GM19328 (cell line): ENCODE measurements around the gene HHATL.

Experiments
- ATAC-seq: cut with Tn5 transposase; IDR thresholded peaks from one replicate; pipeline ENCODE4 v1.9.1; 2021; ENCODE audit warnings: mild to moderate bottlenecking, moderate library complexity; ENCODE audit not compliant: unreplicated experiment

The HHATL gene

DNA sequence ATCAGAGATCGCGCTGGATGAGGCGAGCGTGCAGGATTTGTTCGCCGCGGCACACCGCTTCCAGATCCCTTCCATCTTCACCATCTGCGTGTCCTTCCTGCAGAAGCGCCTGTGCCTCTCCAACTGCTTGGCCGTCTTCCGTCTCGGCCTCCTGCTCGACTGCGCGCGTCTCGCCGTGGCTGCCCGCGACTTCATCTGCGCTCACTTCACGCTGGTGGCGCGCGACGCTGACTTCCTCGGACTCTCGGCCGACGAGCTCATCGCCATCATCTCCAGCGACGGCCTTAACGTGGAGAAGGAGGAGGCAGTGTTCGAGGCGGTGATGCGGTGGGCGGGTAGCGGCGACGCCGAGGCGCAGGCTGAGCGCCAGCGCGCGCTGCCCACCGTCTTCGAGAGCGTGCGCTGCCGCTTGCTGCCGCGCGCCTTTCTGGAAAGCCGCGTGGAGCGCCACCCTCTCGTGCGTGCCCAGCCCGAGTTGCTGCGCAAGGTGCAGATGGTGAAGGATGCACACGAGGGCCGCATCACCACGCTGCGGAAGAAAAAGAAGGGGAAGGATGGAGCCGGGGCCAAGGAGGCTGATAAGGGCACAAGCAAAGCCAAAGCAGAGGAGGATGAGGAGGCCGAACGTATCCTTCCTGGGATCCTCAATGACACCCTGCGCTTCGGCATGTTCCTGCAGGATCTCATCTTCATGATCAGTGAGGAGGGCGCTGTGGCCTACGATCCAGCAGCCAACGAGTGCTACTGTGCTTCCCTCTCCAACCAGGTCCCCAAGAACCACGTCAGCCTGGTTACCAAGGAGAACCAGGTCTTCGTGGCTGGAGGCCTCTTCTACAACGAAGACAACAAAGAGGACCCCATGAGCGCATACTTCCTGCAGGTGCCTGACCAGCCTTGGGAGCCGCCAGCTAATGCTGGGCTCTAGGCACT, 16.4 kb downstream of the HHATL start:
- no peak for ATAC-seq

DNA sequence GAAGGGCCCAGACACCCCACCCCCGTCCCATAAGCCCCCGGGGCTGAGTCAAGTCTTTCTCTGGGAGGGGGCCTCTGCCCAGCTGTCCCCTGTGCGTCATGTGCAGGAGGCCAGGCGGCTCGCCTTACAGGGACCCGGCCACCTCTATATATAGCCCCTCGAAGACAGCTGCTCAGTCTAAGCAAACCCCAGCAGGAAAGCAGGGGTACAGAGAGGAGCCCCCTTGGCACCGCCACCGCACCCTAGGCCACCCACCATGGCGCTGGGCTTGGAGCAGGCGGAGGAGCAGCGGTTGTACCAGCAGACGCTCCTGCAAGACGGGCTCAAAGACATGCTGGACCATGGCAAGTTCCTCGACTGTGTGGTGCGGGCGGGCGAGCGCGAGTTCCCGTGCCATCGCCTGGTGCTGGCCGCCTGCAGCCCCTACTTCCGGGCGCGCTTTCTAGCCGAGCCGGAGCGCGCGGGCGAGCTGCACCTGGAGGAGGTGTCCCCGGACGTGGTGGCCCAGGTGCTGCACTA, 17.2 kb downstream of the HHATL start, which contains the start of gene KLHL40:
Gene KLHL40 (plus strand): TSS at position 175 of the 519 bp plus-strand sequence. CDS start 82 bp downstream, at position 257.
- ATAC-seq: no peak

DNA sequence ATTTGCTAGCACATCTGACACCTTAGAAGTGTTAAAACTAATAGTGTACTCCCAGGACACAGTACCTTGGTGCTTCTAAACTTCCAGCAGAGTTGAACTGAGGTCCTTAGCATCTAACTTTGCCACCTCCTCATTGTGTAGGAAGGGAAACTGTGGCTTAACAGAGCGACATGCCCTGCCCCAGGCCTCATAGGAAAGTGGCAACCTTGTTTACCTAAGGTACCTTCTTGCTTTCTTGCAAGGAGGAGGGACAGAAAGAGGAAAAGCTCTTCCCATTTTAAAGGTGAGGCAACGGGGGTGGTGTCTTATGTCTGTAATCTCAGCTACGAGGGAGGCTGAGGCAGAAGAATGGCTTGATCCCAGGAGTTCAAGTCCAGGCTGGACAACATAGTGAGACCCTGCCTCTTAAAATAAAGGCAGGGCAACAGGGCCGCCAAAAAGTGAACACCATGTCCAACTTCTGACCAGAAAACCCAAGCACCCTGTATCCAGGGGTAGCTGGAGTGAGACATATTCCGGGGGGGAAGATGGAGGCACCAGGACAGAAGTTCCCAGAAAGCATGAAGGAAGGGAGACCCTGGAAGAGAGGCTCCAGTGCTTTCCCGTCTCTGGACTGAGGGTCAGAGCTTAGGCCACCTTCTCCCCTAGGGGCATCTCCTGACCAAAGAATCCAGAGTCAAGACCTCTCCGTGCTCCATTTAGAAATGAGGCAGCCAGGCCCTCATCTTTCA, 17.8 kb downstream of the HHATL start:
- ATAC-seq: no peak

DNA sequence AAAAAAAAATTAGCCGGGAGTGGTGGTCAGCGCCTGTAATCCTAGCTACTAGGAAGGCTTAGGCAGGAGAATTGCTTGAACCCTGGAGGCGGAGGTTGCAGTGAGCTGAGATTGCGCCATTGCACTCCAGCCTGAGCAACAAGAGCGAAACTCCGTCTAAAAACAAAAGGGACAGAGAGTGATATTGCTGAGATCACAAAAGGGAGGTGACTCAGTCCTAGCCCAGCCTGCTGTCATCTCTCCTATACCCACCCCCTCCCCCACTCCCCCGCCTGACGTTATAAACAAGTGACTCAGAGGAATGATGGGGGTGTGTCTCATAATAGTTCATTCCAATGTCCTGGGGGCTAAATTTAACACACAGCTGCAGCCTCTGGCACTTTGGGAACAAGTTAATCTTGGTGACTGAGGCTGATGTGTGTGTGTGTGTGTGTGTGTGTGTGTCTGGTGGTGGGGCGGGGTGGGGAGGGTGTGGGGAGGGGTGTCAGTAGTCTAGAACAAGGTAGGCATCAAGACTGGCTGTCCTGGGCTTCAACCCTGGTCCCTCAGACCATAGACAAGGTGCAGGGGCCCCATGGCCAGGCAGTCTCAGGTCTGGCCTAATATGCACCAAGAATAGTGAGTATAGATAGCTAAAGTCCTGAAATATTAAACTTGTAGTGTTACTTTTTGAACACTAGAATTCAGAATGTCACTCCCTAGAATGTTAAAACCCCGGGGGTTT, 18.6 kb downstream of the HHATL start:
- no peak for ATAC-seq

DNA sequence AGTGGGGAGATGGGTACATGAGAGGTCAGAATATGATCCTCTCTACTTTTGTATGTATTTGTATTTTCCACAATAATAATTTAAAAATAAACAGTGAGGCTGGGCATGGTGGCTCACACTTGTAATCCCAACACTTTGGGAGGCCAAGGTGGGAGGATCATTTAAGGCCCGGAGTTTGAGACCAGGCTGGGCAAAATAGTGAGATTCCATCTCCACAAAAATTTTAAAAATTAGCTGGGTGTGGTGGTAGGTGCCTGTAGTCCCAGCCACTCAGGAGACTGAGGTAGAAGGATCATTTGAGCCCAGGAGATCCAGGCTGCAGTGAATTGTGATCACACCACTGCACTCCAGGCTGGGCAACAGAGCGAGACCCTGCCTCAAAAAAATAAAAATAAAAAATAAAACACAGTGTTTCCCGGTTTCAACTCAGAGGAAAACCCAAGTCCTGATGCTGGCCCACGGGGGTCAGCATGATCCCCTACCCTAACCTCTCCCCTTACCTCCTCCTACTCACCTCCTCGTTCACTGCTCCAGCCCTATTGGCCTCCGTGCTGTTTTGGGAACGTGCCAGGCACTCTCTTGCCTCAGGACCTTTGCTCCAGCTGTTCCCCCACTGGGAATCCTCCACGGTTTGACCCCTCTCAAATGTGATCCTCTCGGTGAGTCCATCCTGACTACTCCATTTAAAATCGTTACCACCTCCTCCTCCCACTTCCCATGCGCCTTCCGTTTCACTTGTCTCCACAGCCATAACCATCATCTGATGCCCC, 20.1 kb downstream of the HHATL start:
- ATAC-seq: no peak

DNA sequence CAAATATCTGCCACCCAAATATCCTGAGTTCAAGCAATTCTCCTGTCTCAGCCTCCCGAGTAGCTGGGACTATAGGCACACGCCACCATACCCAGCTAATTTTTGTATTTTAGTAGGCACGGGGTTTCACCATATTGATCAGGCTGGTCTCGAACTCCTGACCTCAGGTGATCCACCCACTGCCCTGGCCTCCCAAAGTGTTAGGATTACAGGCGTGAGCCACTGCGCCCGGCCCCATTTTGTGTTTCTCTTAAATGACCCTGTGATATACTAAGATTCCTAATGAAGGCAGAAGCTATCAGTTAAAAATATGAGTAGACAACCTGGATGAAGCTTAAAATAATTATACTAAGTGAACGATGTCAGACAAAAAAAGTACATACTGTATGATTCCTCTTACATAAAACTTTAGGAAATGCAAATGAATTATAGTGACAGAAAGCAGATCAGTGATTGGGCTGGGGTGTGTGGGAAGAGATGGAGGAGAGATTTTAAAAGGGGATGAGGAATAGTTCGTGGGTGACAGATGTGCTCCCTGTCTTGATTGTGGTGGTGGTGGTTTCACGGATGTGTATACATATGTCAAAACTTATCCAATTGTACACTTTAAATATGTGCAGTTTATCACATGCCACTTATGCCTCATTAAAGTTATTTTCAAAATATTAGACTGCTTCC, 21.1 kb downstream of the HHATL start:
- ATAC-seq: no peak

DNA sequence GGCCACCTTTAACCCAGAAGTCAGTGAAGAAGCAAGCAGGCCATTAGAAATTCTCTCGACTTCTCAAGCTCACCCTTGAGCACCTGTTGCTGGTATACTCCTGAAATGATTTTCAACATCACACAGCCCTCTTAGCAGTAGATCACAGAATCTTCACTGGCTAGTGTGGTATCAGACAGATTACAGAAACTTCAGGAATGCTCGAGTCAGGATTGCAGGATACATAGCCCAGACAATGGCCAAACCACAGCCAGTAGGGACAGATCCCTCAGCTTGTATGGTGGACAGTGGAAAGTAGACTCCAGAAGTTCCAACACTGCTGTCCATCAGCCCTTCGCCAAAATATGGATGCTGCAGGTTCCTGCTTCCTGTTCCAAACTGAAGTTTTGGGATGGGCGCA, 21.8 kb downstream of the HHATL start:
- ATAC-seq: no peak

DNA sequence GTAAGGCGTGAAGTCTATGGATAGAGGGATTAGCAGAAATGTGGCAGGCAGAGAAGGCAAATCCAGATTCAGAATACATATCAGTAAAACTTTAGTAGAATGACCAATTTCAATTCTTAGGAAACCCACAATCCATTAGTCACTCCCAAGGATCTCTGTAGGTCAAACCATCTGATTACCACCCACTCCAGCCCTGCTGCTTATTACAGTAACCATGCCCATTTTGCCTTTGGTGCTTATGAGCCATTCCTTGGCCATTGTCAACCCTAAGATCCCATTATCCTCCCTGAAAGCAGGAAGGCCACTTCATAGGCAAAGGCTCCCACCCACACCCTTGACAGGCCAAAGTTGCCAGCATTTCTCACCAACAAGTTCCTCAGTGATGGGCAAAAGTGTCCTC, 22.3 kb downstream of the HHATL start:
- no peak for ATAC-seq

DNA sequence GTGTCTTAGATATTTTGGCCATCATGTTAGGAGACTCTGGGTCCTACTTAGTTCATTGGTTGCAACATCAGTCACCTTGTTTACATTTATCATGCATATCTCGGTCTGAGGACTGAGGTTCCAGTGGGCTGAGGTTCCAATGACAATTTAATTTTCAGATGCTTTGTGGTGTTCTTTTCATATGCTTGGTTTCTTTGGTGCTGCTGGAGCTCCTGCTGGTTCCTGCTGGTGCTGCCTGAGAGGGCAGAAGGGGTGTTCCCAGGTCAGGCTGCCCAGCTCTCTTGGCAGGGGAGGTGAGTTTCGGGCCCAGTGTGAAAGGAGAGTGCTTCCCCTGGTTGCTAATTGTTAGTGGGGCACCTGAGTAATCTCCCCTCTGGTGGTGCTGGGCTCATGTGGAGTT, 24.2 kb downstream of the HHATL start:
- no peak for ATAC-seq

DNA sequence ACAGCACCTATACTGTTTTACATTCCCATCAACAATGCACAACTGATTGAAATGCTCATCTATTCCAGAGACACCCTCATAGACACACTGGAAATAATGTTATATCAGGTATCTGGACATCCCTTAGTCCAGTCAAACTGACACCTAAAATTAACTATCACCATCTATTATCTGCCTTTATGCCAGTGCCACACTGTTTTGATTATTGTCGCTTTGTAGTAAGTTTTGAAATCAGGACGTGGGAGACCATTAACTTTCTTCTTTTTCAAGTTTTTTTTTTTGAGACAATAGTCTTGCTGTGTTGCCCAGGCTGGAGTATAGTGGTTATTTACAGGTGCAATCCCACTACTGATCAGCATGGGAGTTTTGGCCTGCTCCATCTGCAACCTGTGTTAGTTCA, 26.7 kb downstream of the HHATL start:
- ATAC-seq: no peak

DNA sequence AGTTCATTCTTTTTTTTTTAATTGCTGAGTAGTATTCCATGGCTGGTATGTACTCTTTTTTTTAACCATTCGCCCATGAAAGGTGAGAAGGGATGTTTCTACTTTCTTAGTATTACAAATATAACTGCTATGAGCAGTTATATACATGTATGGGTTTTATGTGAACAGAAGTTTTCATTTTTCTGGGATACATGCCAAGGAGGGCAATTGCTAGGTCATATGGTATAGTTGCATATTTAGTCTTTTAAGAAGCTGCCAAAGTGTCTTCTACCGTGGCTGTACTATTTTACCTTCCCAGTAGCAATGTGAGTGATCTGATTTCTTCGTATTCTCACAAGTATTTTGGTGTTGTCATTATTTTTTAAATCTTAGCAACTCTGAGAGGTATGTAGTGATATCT, 28.5 kb downstream of the HHATL start:
- no peak for ATAC-seq

DNA sequence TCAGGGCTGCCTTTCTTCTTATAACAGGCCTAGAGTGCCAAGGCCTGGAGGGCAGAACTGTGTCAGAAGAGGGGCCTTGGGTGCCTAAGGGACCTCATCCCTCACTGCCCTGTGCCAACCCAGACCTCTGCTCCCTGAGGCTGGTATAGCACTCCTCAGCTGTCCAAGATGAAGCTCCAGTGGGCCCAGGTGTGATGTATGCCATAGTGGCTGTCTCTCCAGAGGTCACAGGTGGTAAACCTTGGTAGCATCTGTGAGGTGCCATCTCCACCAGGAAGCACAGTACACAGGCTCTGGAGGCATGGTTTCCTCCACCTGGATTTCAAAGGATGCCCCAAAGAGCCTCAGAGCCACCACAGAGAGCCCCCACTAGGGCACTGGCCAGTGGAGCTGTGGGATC, 29.5 kb downstream of the HHATL start:
- ATAC-seq: no peak

DNA sequence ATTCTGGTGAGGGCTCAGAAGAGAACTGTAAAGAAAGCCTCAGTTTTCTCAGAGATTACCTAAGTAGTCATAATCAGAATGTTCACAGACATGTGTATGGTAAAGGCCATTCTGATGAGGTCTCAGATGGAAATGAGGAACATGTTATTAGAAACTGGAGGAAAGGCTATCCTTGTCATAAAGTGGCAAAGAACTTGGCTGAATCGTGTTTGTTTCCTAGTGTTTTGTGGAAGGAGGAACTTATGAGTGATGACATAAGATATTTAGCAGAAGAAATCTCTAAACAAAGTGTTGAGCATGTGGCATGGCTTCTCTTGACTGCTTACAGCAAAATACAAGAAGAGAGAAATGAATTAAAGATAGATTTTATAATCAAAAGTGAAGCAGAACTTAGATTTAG, 30.1 kb downstream of the HHATL start:
- no peak for ATAC-seq

DNA sequence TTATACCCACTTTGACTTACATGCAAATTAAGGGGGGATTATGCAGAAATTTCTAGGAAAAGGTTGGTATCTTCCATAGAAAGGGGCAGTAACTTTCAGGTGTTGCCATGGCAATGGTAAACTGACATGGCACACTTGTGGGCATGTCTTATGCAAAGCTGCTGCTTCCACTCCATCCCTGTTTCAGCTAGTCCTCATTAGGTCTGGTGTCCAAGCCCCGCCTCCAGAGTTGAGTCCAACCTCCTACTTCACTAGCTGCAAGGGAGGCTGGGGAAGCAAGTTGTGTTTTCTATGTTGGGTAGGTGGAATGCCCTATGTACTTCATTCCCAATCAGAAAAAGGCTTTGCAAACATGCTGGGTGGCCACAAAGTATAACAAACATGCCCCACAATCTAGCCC, 31.9 kb downstream of the HHATL start:
- no peak for ATAC-seq

DNA sequence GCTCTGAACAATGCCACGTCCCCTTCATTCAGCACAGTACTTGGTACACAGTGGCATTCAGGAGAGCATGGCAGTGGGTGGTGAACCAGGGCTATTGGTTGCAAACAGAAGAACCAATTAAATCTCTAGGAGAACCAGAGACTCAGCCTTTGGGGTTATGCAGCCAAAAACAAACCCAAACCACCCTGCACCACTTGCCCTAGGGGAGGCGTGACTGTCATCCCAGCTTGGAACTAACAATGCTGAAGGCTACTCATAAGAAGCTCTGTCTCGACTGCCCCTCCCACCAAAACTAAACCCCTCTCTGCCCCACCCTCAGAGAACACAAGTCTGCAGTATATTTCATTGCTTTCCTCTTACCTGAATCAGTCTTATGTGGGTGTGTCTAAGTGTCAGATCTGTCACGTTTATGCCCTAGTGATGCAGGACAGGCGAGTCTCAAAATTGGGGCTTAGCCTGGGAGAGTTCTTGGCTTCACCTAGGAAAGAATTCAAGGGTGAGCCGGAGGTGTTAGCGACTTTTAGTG, 32.5 kb downstream of the HHATL start:
- no peak for ATAC-seq

DNA sequence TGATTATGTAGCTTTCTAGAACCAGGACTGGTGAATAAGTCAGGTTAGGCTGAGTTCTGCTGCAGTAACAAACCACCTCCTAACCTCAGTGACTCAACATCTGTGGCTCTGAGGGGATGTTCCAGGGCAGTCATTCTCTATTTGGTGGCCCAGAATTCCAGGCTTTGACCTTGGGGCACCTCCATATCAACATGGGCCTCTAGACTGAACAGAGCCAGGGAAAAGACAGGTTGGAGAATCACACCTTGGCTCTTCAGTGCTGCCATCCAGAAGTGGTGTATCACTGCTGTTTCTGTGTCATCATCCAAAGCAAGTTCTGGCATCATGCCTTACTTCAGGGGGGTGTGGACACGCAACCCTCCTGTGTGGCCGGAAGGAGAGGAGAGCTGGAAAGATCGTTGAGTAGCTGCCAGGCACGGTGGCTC, 33.8 kb downstream of the HHATL start:
- no peak for ATAC-seq

DNA sequence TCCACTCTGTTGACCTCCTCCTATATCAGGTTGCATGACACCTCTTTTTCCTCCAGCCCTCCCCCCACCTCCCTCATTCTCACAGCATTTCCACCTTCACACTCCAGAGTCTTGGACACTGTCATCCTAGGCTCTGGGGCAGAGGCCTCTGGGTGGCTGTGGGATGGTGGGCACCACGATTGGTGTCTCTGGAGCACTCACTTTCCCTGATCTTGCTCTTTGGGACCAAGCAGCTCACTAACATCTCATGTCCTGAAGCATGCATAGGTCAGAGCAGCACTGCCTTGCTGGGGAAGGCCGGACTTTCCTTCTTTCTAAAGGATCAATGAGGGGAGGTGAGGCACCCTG, 34.2 kb downstream of the HHATL start:
- no peak for ATAC-seq

DNA sequence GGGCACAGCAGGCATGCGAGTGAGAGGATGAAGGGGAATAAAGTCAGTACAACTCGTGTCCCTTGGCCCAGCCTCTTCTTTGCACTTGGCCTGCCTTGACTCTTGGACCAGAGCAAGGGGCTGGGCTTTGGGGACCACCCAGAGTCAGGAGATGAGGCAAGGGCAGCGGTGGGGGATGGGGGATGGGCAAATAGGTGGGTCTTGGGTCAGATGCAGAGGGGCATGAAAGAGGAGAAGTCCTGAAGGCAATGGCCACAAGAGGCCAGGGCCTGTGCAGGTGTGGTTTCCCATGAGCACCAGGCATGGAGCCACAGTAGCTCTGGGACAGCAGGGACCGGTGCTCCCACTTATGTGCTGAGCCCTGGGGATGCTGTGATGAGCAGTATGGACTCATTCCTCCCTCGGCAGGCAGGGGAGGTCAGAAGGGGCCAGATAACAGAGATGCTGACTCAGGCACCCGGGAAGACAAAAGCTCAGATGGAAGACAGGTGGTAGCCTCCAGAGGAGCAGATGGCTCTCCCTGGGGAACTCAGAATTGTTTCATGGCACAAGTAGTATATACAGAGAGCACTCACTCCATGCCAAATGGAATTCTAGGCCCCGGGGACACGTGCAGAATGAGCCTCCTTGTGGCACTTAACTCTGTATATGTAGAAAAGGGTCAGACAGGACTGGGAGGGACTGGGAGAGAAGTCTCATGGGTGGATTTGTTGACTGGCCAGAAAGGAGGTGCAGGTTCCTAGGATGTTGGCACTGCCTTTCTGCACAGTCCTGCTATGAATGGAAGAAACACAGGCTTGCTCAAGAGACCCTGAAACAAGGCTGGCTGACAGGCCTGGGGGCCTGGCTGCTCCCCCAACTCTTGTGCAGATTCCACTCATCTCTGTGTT, 34.8 kb downstream of the HHATL start:
- ATAC-seq: no peak

DNA sequence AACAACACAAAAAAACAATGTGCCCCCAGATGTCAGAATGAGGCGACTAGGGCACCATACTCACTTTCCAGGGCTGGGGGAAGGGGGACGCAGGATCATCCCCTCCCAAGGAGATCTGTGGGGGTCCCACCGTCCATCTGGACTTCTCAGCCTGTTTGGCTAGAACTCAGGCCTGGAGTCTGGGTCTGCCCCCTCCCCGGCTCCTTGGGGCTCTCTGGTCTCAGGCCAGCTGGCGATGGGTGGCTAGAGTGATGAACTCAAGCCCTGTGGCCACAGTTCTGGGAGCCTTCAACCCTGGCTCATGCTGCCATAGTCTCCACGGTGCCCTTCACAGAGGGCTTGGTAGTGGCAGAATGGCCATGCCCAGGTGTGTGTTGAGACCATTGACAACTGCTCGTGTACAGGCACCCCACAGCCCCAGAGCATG, 35.5 kb downstream of the HHATL start:
- no peak for ATAC-seq
